ENCODE data around the gene PGM1.

DNA sequence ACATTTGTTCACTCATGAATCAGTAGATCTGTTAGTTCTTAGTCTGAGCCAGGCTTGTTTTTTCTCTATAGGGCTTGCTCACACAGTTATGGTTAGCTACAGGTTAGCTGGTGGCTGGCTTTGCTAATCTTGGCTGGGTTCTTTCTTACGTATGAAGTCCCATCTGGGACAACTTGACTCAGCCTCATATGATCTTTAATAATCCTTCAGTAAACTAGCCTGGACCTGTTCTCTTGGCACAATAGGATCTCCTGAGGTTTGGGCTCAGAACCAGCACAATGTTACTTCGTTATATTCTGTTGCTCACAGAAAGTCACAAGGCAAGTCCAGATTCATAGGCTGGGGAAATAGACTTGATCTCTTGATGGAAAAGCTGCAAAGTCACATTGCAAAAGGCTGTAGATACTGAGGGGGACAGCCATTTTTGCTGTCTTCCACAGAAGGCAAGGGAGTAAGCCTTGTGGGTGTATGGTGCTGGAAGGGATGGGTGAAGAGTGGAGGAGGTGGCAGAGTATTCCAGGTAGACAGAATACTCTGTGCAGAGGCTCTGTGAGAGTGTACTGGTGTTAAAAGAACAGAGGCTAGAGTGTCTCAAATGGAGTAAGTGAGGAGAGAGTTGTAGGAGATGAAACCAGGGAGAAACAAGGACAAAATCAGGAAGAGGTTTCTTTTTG lies 45.5 kb upstream of the PGM1 start:
- no peak for TF ChIP-seq EZH2 (IDR thresholded peaks at IDR 0.05; ENCODE audit: borderline replicate concordance, low read length)
- TF ChIP-seq, protein P1, sequence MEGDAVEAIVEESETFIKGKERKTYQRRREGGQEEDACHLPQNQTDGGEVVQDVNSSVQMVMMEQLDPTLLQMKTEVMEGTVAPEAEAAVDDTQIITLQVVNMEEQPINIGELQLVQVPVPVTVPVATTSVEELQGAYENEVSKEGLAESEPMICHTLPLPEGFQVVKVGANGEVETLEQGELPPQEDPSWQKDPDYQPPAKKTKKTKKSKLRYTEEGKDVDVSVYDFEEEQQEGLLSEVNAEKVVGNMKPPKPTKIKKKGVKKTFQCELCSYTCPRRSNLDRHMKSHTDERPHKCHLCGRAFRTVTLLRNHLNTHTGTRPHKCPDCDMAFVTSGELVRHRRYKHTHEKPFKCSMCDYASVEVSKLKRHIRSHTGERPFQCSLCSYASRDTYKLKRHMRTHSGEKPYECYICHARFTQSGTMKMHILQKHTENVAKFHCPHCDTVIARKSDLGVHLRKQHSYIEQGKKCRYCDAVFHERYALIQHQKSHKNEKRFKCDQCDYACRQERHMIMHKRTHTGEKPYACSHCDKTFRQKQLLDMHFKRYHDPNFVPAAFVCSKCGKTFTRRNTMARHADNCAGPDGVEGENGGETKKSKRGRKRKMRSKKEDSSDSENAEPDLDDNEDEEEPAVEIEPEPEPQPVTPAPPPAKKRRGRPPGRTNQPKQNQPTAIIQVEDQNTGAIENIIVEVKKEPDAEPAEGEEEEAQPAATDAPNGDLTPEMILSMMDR (IDR thresholded peaks at IDR 0.05; ENCODE audit: low read length) = no peak

All from OCI-LY1 (cell line).